IMR-90 (cell line): ENCODE data around the gene ADORA2A. TPM values are rescaled to one million over a fixed set of nuclear protein-coding genes. Genes with fewer than 3 reads are reported as not detected.

Experiments
- ATAC-seq: fragments of 200-7000 bp; cut with Tn5 transposase; 2 replicates; pipeline ENCODE4 v1.9.1; 2020; ENCODE audit warnings: low read depth, mild to moderate bottlenecking, moderate library complexity
- BruUV-seq: library from RNA; stranded (reverse); fragments of 400-500 nt; replicated peaks from 2 replicates; lab custom pipeline; 2021; lab: Mats Ljungman, UMichigan
- CTCF ChIA-PET: fragments of 300-600 bp; formaldehyde crosslinking; extraction: SDS; loops from one replicate; lab custom pipeline; 2021; ENCODE audit warnings: antibody characterized with exemption; lab: Yijun Ruan, JAX
- POLR2A ChIA-PET: fragments of 300-600 bp; sonication (Branson Sonifier 250); formaldehyde crosslinking; loops from one replicate; lab custom pipeline; 2022; ENCODE audit warnings: antibody characterized with exemption; ENCODE audit not compliant: unreplicated experiment; lab: Charles Lee
- DNase-seq: peaks from one replicate; pipeline ENCODE4 v3.0.0; 2013
- H2AFZ ChIP-seq: replicated peaks from 2 replicates; pipeline ENCODE3; 2013; ENCODE audit warnings: low read length, mild to moderate bottlenecking; ENCODE audit not compliant: poor library complexity
- H2AK5ac ChIP-seq: 2 replicates; pipeline ENCODE4 v1.6.1; 2013; ENCODE audit warnings: low read depth, low read length, inconsistent platforms
- H2AK9ac ChIP-seq: replicated peaks from 2 replicates; pipeline ENCODE3; 2013; ENCODE audit warnings: mild to moderate bottlenecking, low read depth, low read length, moderate library complexity; ENCODE audit not compliant: poor library complexity
- H2BK120ac ChIP-seq: 2 replicates; pipeline ENCODE4 v1.6.1; 2013; ENCODE audit warnings: low read depth, low read length, inconsistent platforms
- H2BK15ac ChIP-seq: 3 replicates; pipeline ENCODE4 v1.6.1; 2013; ENCODE audit warnings: low read depth, low read length, inconsistent platforms
- H2BK20ac ChIP-seq: 2 replicates; pipeline ENCODE4 v1.6.1; 2013; ENCODE audit warnings: low read depth, mild to moderate bottlenecking, inconsistent platforms, low read length, moderate library complexity
- H2BK5ac ChIP-seq: 2 replicates; pipeline ENCODE4 v1.6.1; 2013; ENCODE audit warnings: mild to moderate bottlenecking, low read depth, low read length, inconsistent platforms; ENCODE audit not compliant: poor library complexity, severe bottlenecking
- H3K14ac ChIP-seq: replicated peaks from 2 replicates; pipeline ENCODE4 v1.6.1; 2013; ENCODE audit warnings: low read depth, low read length, inconsistent platforms
- H3K18ac ChIP-seq: 2 replicates; pipeline ENCODE4 v1.6.1; 2013; ENCODE audit warnings: low read depth, low read length, control low read depth
- H3K23ac ChIP-seq: 2 replicates; pipeline ENCODE4 v1.6.1; 2013; ENCODE audit warnings: low read depth, low read length, inconsistent platforms
- H3K27ac ChIP-seq: 2 replicates; pipeline ENCODE4 v1.5.1; 2013; ENCODE audit warnings: mild to moderate bottlenecking, control low read depth, low read length; ENCODE audit not compliant: insufficient read depth
- H3K27me3 ChIP-seq: 2 replicates; pipeline ENCODE4 v1.6.1; 2013; ENCODE audit warnings: low read length; ENCODE audit not compliant: control insufficient read depth, insufficient read depth
- H3K36me3 ChIP-seq: 2 replicates; pipeline ENCODE4 v1.6.1; 2013; ENCODE audit warnings: low read length, mixed read lengths; ENCODE audit not compliant: control insufficient read depth, insufficient read depth
- H3K4ac ChIP-seq: 2 replicates; pipeline ENCODE4 v1.6.1; 2013; ENCODE audit warnings: low read depth, low read length, inconsistent platforms
- H3K4me1 ChIP-seq: 2 replicates; pipeline ENCODE4 v1.6.1; 2013; ENCODE audit warnings: low read length, mixed read lengths; ENCODE audit not compliant: control insufficient read depth, insufficient read depth
- H3K4me2 ChIP-seq: 2 replicates; pipeline ENCODE4 v1.6.1; 2013; ENCODE audit warnings: low read depth, mild to moderate bottlenecking, control low read depth, low read length, moderate library complexity
- H3K4me3 ChIP-seq: 2 replicates; pipeline ENCODE4 v1.5.1; 2013; ENCODE audit warnings: low read depth, mild to moderate bottlenecking, control low read depth, low read length, moderate library complexity; ENCODE audit not compliant: insufficient read depth
- H3K56ac ChIP-seq: 2 replicates; pipeline ENCODE4 v1.6.1; 2013; ENCODE audit warnings: low read length, inconsistent platforms; ENCODE audit not compliant: insufficient read depth; ENCODE audit errors: extremely low read depth
- H3K79me1 ChIP-seq, 2 experiments: 2 replicates each; pipeline ENCODE4 v1.6.1; 2013; ENCODE audit warnings: low read length in 2 of 2, inconsistent platforms in 1 of 2, low read depth in 1 of 2
- H3K9ac ChIP-seq: 2 replicates; pipeline ENCODE4 v1.6.1; 2013; ENCODE audit warnings: low read depth, low read length, control low read depth
- H3K9me1 ChIP-seq: 2 replicates; pipeline ENCODE4 v1.6.1; 2013; ENCODE audit warnings: low read length, inconsistent platforms; ENCODE audit not compliant: insufficient read depth
- H3K9me3 ChIP-seq: 2 replicates; pipeline ENCODE4 v1.6.1; 2013; ENCODE audit warnings: low read length; ENCODE audit not compliant: control insufficient read depth, insufficient read depth
- H4K20me1 ChIP-seq: 2 replicates; pipeline ENCODE4 v1.6.1; 2013; ENCODE audit warnings: low read length, inconsistent platforms; ENCODE audit not compliant: insufficient read depth
- H4K5ac ChIP-seq: 2 replicates; pipeline ENCODE4 v1.6.1; 2013; ENCODE audit warnings: mild to moderate bottlenecking, low read depth, low read length, control low read depth
- H4K8ac ChIP-seq, 2 experiments: 2 replicates each; pipeline ENCODE4 v1.6.1; 2013; ENCODE audit warnings: low read depth in 2 of 2, low read length in 2 of 2, control low read depth in 1 of 2, inconsistent platforms in 1 of 2
- H4K91ac ChIP-seq: 2 replicates; pipeline ENCODE4 v1.6.1; 2013; ENCODE audit warnings: low read depth, low read length, inconsistent platforms; ENCODE audit not compliant: insufficient read depth
- BHLHE40 ChIP-seq: fragments of 150-350 bp; IDR thresholded peaks from 2 replicates; pipeline ENCODE4 v1.6.1; 2016; ENCODE audit warnings: mild to moderate bottlenecking, low read depth, low read length
- CHD1 ChIP-seq: IDR thresholded peaks from 2 replicates; pipeline ENCODE4 v1.6.1; 2012; ENCODE audit warnings: low read depth, low read length, improper control_type of control experiment
- FOS ChIP-seq: fragments of 150-350 bp; IDR thresholded peaks from 2 replicates; pipeline ENCODE4 v1.6.1; 2016; ENCODE audit warnings: low read depth, low read length
- MAFK ChIP-seq: IDR thresholded peaks from 2 replicates; pipeline ENCODE4 v1.6.1; 2012; ENCODE audit warnings: low read depth, low read length, improper control_type of control experiment
- MAZ ChIP-seq: IDR thresholded peaks from 2 replicates; pipeline ENCODE4 v1.6.1; 2012; ENCODE audit warnings: low read depth, mild to moderate bottlenecking, low read length, improper control_type of control experiment, moderate library complexity, borderline replicate concordance
- MXI1 ChIP-seq: IDR thresholded peaks from 2 replicates; pipeline ENCODE4 v1.6.1; 2012; ENCODE audit warnings: low read depth, mild to moderate bottlenecking, low read length, moderate library complexity, borderline replicate concordance
- POLR2A ChIP-seq: IDR thresholded peaks from 2 replicates; pipeline ENCODE4 v1.6.1; 2012; ENCODE audit warnings: mild to moderate bottlenecking, low read depth, low read length
- RAD21 ChIP-seq: IDR thresholded peaks from 2 replicates; pipeline ENCODE4 v1.6.1; 2012; ENCODE audit warnings: low read length, improper control_type of control experiment
- RCOR1 ChIP-seq: IDR thresholded peaks from 2 replicates; pipeline ENCODE4 v1.6.1; 2012; ENCODE audit warnings: mild to moderate bottlenecking, low read length, improper control_type of control experiment; ENCODE audit not compliant: insufficient replicate concordance
- RFX5 ChIP-seq: IDR thresholded peaks from 2 replicates; pipeline ENCODE4 v1.8.0; 2012; ENCODE audit warnings: low read depth, mild to moderate bottlenecking, low read length, moderate library complexity
- SMC3 ChIP-seq: fragments of 150-350 bp; IDR thresholded peaks from 2 replicates; pipeline ENCODE4 v1.6.1; 2016; ENCODE audit warnings: low read depth, mild to moderate bottlenecking, antibody characterized with exemption, low read length, moderate library complexity
- WGBS, 2 experiments: methylation state at CpG; one replicate each; pipeline versions ENCODE4 v1.1.5 to v1.1.7; 2013; ENCODE audit warnings: missing lambda C conversion rate in 2 of 2; ENCODE audit not compliant: insufficient read length in 1 of 2; ENCODE audit errors: extremely low coverage in 2 of 2; 5-methylcytosine and 5-hydroxymethylcytosine counted together
- dilution Hi-C: fragments of 300-500 bp; cut with HindIII; formaldehyde crosslinking; loops from one replicate; pipeline ENCODE4 v1.14.3; 2018; ENCODE audit warnings: low sequenced_read_pairs; ENCODE audit not compliant: unreplicated experiment
- in situ Hi-C: fragments of 300-500 bp; cut with MboI; formaldehyde crosslinking; loops from 3 replicates; pipeline ENCODE4 v1.14.3; 2019; ENCODE audit warnings: low sequenced_read_pairs, inconsistent platforms, mixed read lengths
- intact Hi-C: fragments of 100-400 bp; cut with micrococcal nuclease; formaldehyde crosslinking; loops from 2 replicates; pipeline ENCODE4 v1.10.0; 2022
- polyA plus RNA-seq, 3 experiments: library from polyadenylated mRNA; depleted of rRNA; stranded (reverse); fragments of >200 nt; gene quantifications; 2 replicates each; pipeline ENCODE4 v1.2.3, GENCODE V29; 2012; ENCODE audit warnings: low replicate concordance in 1 of 3
- total RNA-seq: library from RNA; depleted of rRNA; stranded (reverse); fragments of >200 nt; gene quantifications from 2 replicates; pipeline ENCODE4 v1.2.3, GENCODE V29; 2012
- TF ChIP-seq, protein P1 (sequence below): fragments of 150-350 bp; IDR thresholded peaks from 2 replicates; pipeline ENCODE4 v1.6.1; 2017; ENCODE audit warnings: mild to moderate bottlenecking, antibody characterized with exemption, low read length, low read depth
- TF ChIP-seq, protein P2 (sequence below): fragments of 150-350 bp; IDR thresholded peaks from 2 replicates; pipeline ENCODE4 v1.6.1; 2016; ENCODE audit warnings: low read depth, mild to moderate bottlenecking, low read length, moderate library complexity, borderline replicate concordance
- TF ChIP-seq, protein P3 (sequence below): conservative IDR thresholded peaks from 2 replicates; pipeline ENCODE4 v1.5.1; 2012; ENCODE audit warnings: mild to moderate bottlenecking, low read depth, low read length, improper control_type of control experiment

ADORA2A gene
- total and polyA plus RNA-seq, 2 of the 4 experiments (the other 2 are of a cell fraction): 0.36 to 1.1 TPM

DNA sequence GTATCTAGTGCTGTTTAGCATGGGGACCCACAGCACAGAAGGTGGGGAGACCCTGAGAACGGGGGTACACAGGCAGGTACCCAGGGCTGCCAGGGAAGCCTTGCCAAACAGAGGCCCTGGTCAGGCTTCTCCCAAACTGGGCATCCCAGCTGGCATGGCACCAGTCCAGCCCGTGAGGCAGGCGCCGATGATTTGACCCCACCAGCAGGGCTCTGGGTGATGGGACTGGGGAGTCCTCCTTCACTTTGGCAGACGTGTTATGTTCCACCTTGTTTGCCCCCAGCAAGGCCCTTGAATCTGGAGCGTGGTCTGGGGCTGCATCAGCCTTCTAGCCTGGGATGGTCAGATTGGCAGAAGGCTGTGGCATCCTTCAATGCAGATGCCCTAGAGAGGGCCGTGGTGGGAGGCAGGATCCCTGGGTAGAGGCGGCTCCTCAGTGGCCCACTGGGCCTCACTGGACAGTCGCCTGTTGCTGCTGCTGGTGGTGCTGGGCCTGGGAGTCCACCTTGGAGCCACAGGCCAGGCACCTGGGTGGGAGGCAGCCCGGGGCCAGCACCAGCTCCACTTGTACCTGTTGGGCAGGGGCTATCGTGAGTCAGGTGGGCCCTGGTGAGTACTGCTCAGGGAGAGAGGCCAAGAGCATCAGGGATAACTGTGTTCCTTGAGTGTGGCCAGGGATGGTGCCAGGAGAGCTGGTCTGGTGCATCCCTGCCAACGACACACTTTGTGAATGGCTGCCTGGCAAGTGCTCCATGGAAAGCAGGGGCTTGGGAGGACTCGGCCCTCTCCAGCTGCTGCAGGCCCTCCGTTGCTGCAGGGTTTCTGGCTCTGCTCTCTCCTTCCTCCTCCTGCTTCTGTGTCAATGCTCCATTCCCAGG, 3.3 kb downstream of the ADORA2A start:
- POLR2A ChIA-PET: no interaction called here
- WGBS, 2 experiments: 95% methylated on average over 9 of the region's 14 CpGs; no CpG with 5 or more reads in 1 of the 2 experiments
- H2BK5ac ChIP-seq: no peak overlapping the region
- TF ChIP-seq, protein P1, sequence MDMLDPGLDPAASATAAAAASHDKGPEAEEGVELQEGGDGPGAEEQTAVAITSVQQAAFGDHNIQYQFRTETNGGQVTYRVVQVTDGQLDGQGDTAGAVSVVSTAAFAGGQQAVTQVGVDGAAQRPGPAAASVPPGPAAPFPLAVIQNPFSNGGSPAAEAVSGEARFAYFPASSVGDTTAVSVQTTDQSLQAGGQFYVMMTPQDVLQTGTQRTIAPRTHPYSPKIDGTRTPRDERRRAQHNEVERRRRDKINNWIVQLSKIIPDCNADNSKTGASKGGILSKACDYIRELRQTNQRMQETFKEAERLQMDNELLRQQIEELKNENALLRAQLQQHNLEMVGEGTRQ: no peak
- TF ChIP-seq MAZ (no peak), POLR2A (no peak), RFX5 (no peak), BHLHE40 (no peak), MAFK (no peak), MXI1 (no peak), FOS (no peak), RAD21 (no peak), RCOR1 (no peak), CHD1 (no peak), SMC3 (no peak)
- TF ChIP-seq, protein P2, sequence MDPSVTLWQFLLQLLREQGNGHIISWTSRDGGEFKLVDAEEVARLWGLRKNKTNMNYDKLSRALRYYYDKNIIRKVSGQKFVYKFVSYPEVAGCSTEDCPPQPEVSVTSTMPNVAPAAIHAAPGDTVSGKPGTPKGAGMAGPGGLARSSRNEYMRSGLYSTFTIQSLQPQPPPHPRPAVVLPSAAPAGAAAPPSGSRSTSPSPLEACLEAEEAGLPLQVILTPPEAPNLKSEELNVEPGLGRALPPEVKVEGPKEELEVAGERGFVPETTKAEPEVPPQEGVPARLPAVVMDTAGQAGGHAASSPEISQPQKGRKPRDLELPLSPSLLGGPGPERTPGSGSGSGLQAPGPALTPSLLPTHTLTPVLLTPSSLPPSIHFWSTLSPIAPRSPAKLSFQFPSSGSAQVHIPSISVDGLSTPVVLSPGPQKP: no peak
- TF ChIP-seq, protein P3, sequence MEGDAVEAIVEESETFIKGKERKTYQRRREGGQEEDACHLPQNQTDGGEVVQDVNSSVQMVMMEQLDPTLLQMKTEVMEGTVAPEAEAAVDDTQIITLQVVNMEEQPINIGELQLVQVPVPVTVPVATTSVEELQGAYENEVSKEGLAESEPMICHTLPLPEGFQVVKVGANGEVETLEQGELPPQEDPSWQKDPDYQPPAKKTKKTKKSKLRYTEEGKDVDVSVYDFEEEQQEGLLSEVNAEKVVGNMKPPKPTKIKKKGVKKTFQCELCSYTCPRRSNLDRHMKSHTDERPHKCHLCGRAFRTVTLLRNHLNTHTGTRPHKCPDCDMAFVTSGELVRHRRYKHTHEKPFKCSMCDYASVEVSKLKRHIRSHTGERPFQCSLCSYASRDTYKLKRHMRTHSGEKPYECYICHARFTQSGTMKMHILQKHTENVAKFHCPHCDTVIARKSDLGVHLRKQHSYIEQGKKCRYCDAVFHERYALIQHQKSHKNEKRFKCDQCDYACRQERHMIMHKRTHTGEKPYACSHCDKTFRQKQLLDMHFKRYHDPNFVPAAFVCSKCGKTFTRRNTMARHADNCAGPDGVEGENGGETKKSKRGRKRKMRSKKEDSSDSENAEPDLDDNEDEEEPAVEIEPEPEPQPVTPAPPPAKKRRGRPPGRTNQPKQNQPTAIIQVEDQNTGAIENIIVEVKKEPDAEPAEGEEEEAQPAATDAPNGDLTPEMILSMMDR: no peak

More for the DNA sequence above, 3.3 kb downstream of the ADORA2A start:
- Histone ChIP-seq H3K9me1 (peaks cover 2% of the 10 kb centered on the region; the same call in 1 of the 2 replicates), H3K27ac (no peak overlapping the region), H4K20me1 (no peaks in the 10 kb centered on the region; the same call in 1 of the 2 replicates), H3K4me2 (no peak overlapping the region), H2AK9ac (peak overlapping the region; percentile 61), H2AFZ (peak overlapping the region; percentile 33), H3K56ac (no peak overlapping the region), H2BK120ac (no peak overlapping the region), H3K79me1 (no peaks in the 10 kb centered on the region), H3K4me3 (no peak overlapping the region), H4K91ac (no peak overlapping the region), H3K4ac (no peak overlapping the region), H3K18ac (no peak overlapping the region), H3K27me3 (peaks cover 15% of the 10 kb centered on the region), H3K36me3 (no peaks in the 10 kb centered on the region), H3K14ac (no peak overlapping the region), H3K9ac (no peak overlapping the region), H2BK20ac (no peak overlapping the region), H3K9me3 (no peaks in the 10 kb centered on the region), H4K8ac (no peak overlapping the region), H2AK5ac (no peak overlapping the region; the same call in 1 of the 2 replicates), H3K23ac (no peak overlapping the region), H2BK15ac (0 out of 3 replicates have a peak overlapping the region, but pooled peaks have one; percentile 10), H4K5ac (no peak overlapping the region), H3K4me1 (peaks cover 12% of the 10 kb centered on the region)
- BruUV-seq: no TSS peak
- no peak for ATAC-seq
- in situ Hi-C loops (no loop called here), dilution Hi-C loops (no loop called here), intact Hi-C loops (no loop called here)
- DNase-seq: no peak
- CTCF ChIA-PET: no interaction called here
